Tibial nerve (tissue), 4 donors: ENCODE data around the gene REXO1. TPM values are rescaled to one million over a fixed set of nuclear protein-coding genes. Genes with fewer than 3 reads are reported as not detected.
"Not testable (repeated sequence)": the region's sequence is repeated elsewhere in the genome, so short reads cannot be mapped to it uniquely, and the experiment has no call there.

ENCODE experiments used
- DNase-seq, 2 donors: peaks; one replicate each; pipeline ENCODE4 v3.0.0-alpha.2; 2019; ENCODE audit warnings: low spot score in 2 of 2
- H3K27ac ChIP-seq, 4 donors: fragments of 200-600 bp; sonication (generic) in 3 of 4; one replicate each; pipeline ENCODE4 v1.5.1; 2017 to 2019; ENCODE audit warnings: mild to moderate bottlenecking in 1 of 4
- H3K27me3 ChIP-seq, 2 donors: fragments of 200-600 bp; sonication (generic) in 1 of 2; one replicate each; pipeline versions ENCODE4 v1.5.1 to v1.6.0; 2017 to 2019
- H3K36me3 ChIP-seq, 3 donors: fragments of 200-600 bp; sonication (generic); one replicate each; pipeline ENCODE4 v1.5.1; 2018 to 2019
- H3K4me1 ChIP-seq, 4 donors: fragments of 200-600 bp; sonication (generic) in 3 of 4; one replicate each; pipeline ENCODE4 v1.5.1; 2017 to 2019
- H3K4me3 ChIP-seq, 4 donors: fragments of 200-600 bp; sonication (generic) in 3 of 4; one replicate each; pipeline ENCODE4 v1.5.1; 2017 to 2019; ENCODE audit warnings: mild to moderate bottlenecking in 1 of 4, moderate library complexity in 1 of 4
- H3K9me3 ChIP-seq, 4 donors: fragments of 200-600 bp; sonication (generic) in 3 of 4; one replicate each; pipeline ENCODE4 v1.5.1; 2017 to 2019
- EP300 ChIP-seq, 2 donors: sonication (generic); formaldehyde crosslinking; IDR thresholded peaks; one replicate each; pipeline ENCODE4 v1.6.1; 2017; ENCODE audit warnings: antibody characterized with exemption in 2 of 2, mild to moderate bottlenecking in 1 of 2
- POLR2A ChIP-seq, 2 donors: fragments of 450-650 bp; IDR thresholded peaks; one replicate each; pipeline ENCODE4 v1.6.1; 2017; ENCODE audit warnings: antibody characterized with exemption in 2 of 2, mild to moderate bottlenecking in 2 of 2, moderate library complexity in 2 of 2
- WGBS, 2 donors: methylation state at CpG; one replicate each; pipeline ENCODE4 v1.1.5; 2018; 5-methylcytosine and 5-hydroxymethylcytosine counted together
- total RNA-seq, 4 donors: library from RNA; depleted of rRNA; stranded (reverse); fragments of >200 nt; gene quantifications; one replicate each; pipeline ENCODE4 v1.1.0, GENCODE V29; 2016
- TF ChIP-seq, protein P1 (sequence below), 5 experiments: fragments of 200-600 bp in 3 of 5; fragments of 450-650 bp in 2 of 5; sonication (generic) in 3 of 5; IDR thresholded peaks; one replicate each; pipeline ENCODE4 v1.5.1; 2016 to 2019; ENCODE audit warnings: antibody characterized with exemption in 5 of 5, mild to moderate bottlenecking in 3 of 5, moderate library complexity in 2 of 5

The REXO1 gene
- total RNA-seq, 4 donors from 2014 or later: 17.9 to 87.3 (median 31.1) TPM

GRCh38 chr19:1882089-1882785, 34.0 kb upstream of the REXO1 start:
- TF ChIP-seq EP300 (IDR thresholded peaks at IDR 0.05) (no peak), POLR2A (IDR thresholded peaks at IDR 0.05) (no peak)
- TF ChIP-seq, protein P1, sequence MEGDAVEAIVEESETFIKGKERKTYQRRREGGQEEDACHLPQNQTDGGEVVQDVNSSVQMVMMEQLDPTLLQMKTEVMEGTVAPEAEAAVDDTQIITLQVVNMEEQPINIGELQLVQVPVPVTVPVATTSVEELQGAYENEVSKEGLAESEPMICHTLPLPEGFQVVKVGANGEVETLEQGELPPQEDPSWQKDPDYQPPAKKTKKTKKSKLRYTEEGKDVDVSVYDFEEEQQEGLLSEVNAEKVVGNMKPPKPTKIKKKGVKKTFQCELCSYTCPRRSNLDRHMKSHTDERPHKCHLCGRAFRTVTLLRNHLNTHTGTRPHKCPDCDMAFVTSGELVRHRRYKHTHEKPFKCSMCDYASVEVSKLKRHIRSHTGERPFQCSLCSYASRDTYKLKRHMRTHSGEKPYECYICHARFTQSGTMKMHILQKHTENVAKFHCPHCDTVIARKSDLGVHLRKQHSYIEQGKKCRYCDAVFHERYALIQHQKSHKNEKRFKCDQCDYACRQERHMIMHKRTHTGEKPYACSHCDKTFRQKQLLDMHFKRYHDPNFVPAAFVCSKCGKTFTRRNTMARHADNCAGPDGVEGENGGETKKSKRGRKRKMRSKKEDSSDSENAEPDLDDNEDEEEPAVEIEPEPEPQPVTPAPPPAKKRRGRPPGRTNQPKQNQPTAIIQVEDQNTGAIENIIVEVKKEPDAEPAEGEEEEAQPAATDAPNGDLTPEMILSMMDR (IDR thresholded peaks at IDR 0.05): no peak
- peak overlapping the region; percentile 14 to 89 (median 84) for H3K27ac ChIP-seq
- no peaks in the 10 kb centered on the region for H3K27me3 ChIP-seq
- WGBS, 2 donors: 26 to 60% methylated on average over 23 to 30 of the region's 31 CpGs
- peak overlapping the region; percentile 4 to 66 (median 20) for H3K4me3 ChIP-seq
- peaks cover 0 to 19% (median 0%) of the 10 kb centered on the region in 3 donors for H3K36me3 ChIP-seq
- DNase-seq: no peak
- peaks cover 0 to 64% (median 36%) of the 10 kb centered on the region in 4 donors for H3K4me1 ChIP-seq
- H3K9me3 ChIP-seq: no peaks in the 10 kb centered on the region

DNA sequence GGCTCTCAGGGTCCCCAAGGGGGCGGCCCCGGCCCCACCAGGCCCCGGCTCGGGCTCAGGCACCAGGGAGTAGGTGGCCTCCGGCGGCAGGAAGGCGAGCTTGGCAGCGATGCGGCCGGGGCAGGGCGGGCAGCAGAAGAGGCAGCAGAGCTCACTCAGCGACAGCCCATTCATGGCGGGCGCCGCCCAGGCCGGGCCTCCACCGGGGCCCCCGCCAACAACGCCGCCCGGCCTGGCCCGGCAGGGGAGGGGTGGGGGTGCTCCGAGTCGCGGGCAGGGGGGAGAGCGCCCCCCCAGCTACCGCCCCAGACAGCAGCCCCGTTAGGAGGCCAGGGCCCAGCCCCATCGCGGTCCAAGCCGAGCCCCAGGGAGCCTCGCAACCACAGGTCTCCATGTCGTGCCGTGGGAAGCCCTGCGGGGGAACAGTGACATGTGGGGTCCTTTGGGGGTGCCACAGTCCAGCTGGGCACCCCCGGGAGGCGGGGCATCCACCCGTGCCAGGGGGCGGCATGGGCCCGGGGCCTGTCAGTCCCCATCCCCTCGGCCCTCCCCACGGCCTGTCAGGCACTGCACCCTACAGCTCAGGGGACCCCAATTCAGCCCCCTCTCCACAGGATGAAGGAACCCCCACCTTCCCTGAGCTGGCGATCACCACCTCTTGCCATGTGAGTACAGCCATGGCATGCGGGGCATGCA, 33.3 kb upstream of the REXO1 start:
- 33% methylated on average over 16 of the region's 44 CpGs; no CpG with 5 or more reads in 1 of the 2 donors for WGBS, 2 donors
- H3K4me1 ChIP-seq: peaks cover 0 to 67% (median 38%) of the 10 kb centered on the region in 4 donors
- not testable (repeated sequence) for H3K9me3 ChIP-seq, H3K27me3 ChIP-seq, DNase-seq
- H3K27ac ChIP-seq: peak overlapping the region; percentile 14 to 89 (median 84)
- peaks cover 0 to 19% (median 0%) of the 10 kb centered on the region in 3 donors for H3K36me3 ChIP-seq
- peak overlapping the region; percentile 4 to 66 (median 20) for H3K4me3 ChIP-seq

GRCh38 chr19:1880611-1881392, 32.5 kb upstream of the REXO1 start:
- Histone ChIP-seq H3K27ac (peak overlapping the region; percentile 14 to 89 (median 84)), H3K27me3 (no peaks in the 10 kb centered on the region), H3K9me3 (no peaks in the 10 kb centered on the region), H3K4me1 (peaks cover 0 to 67% (median 42%) of the 10 kb centered on the region in 4 donors), H3K4me3 (peak overlapping the region in 3 of 4 donors; percentile 17 to 66 (median 22)), H3K36me3 (peaks cover 0 to 19% (median 0%) of the 10 kb centered on the region in 3 donors)
- 72 to 91% methylated on average over 19 to 21 of the region's 35 CpGs for WGBS, 2 donors
- no peak for TF ChIP-seq POLR2A (IDR thresholded peaks at IDR 0.05)
- DNase-seq: no peak

DNA sequence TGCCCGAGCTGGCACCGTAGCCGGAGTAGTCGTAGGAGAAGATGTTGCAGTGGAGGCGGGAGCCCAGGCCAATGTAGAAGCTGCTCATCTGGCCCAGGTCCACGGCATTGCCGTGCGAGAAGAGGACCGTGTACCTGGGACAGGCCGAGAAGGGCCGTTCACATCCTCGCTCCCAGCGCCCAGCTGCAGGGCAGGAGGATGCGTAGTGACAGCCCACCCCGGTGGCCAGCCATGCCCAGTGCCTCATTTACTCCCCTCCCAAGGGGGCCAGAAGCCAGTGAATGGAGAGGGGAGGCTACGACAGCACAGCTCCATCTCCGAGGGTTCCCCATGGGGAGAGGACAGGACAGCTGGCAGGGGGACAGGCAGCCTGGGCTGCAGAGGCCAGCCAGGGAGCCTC, 31.7 kb upstream of the REXO1 start:
- WGBS, 2 donors: 59 to 81% methylated on average over 12 to 14 of the region's 17 CpGs
- H3K27me3 ChIP-seq, DNase-seq, H3K4me3 ChIP-seq, H3K9me3 ChIP-seq: not testable (repeated sequence)
- Histone ChIP-seq H3K4me1 (peaks cover 0 to 68% (median 45%) of the 10 kb centered on the region in 4 donors), H3K27ac (peak overlapping the region in 3 of 4 donors; percentile 81 to 89 (median 87)), H3K36me3 (peaks cover 0 to 19% (median 0%) of the 10 kb centered on the region in 3 donors)

DNA sequence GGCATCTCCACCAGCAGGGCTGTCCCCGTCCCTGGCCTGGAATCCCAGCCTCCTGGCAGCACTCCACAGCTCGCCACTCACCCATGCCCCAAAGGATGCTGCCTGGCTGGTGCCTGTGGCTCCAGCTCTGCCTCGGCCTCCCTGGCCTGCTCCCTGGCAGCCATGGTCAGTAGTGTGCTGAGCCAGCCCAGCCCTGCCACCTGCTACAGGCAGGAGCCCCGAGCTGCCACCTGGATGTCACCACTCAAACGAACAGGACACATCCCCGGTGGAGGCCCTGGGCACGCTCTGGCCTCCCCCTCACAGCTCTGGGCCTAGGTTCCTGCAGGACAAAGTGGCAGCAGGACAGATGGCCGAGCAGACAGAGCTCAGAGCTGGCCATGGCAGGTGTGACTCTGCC, 30.3 kb upstream of the REXO1 start:
- not testable (repeated sequence) for DNase-seq, H3K9me3 ChIP-seq
- WGBS, 2 donors: 80 to 88% methylated on average over 5 to 7 of the region's 8 CpGs

DNA sequence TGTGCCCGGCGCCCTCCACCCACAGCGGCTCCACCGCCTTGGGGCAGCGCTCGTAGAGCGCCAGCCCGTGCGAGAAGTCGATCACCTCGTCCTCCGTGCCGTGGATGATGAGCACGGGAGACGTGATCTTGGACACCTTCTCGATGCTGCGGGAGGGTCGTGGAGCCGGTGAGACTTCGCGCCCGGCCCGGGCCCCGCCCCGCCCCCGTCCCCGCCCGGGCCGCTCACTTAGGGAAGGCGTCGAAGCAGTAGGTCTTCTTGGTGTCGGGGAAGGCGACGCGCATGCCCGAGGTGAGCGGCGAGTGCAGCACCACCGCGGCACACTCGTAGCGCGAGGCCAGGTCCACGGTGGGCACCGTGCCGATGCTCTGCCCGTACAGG, 29.0 kb upstream of the REXO1 start:
- H3K4me3 ChIP-seq, H3K27ac ChIP-seq, H3K9me3 ChIP-seq, H3K27me3 ChIP-seq, DNase-seq: not testable (repeated sequence)
- WGBS, 2 donors: 52 to 54% methylated on average over 26 to 28 of the region's 47 CpGs
- Histone ChIP-seq H3K36me3 (peaks cover 0 to 25% (median 0%) of the 10 kb centered on the region in 3 donors), H3K4me1 (peaks cover 5 to 71% (median 42%) of the 10 kb centered on the region in 4 donors)

More for the DNA sequence above, 30.3 kb upstream of the REXO1 start:
- H3K27ac ChIP-seq, H3K27me3 ChIP-seq, H3K4me3 ChIP-seq: not testable (repeated sequence)
- H3K36me3 ChIP-seq: peaks cover 0 to 19% (median 0%) of the 10 kb centered on the region in 3 donors
- peaks cover 3 to 72% (median 47%) of the 10 kb centered on the region in 4 donors for H3K4me1 ChIP-seq

GRCh38 chr19:1876496-1877279, 28.4 kb upstream of the REXO1 start:
- not testable (repeated sequence) for H3K27me3 ChIP-seq, H3K9me3 ChIP-seq, DNase-seq
- Histone ChIP-seq H3K27ac (peak overlapping the region; percentile 77 to 97 (median 94)), H3K4me1 (peaks cover 5 to 71% (median 36%) of the 10 kb centered on the region in 4 donors), H3K4me3 (peak overlapping the region; percentile 68 to 100 (median 99)), H3K36me3 (peaks cover 0 to 30% (median 0%) of the 10 kb centered on the region in 3 donors)
- 29 to 43% methylated on average over 24 to 39 of the region's 53 CpGs for WGBS, 2 donors
